GM12874 (cell line): ENCODE results near the gene MAP2K3.

ENCODE experiments used
- CTCF ChIP-seq: IDR thresholded peaks from 2 replicates; pipeline ENCODE4 v1.5.1; 2011; ENCODE audit warnings: low read depth, mild to moderate bottlenecking, control low read depth, low read length, moderate library complexity; ENCODE audit not compliant: insufficient read depth

MAP2K3 gene

GRCh38 chr17:21286066-21286770, 1.7 kb downstream of the MAP2K3 start:
- TF ChIP-seq CTCF: no peak

- TF ChIP-seq CTCF: no peak
Measured at GRCh38 chr17:21286909-21287702, 2.6 kb downstream of the MAP2K3 start.

GRCh38 chr17:21287703-21288449, 3.4 kb downstream of the MAP2K3 start:
- TF ChIP-seq CTCF: no peak

GRCh38 chr17:21288571-21289017, 4.1 kb downstream of the MAP2K3 start:
- TF ChIP-seq CTCF: 0 out of 2 replicates have a peak, but pooled peaks have one; percentile 10

- no peak for TF ChIP-seq CTCF
Measured at GRCh38 chr17:21289175-21289901, 4.8 kb downstream of the MAP2K3 start.

GRCh38 chr17:21289902-21290571, 5.5 kb downstream of the MAP2K3 start:
- no peak for TF ChIP-seq CTCF
